HG02981 (cell line): ENCODE data around the gene EIF2B2.
A peak's percentile ranks its signal among the peaks of the same experiment; 100 is the strongest.

ENCODE experiments used
- ATAC-seq: cut with Tn5 transposase; IDR thresholded peaks from one replicate; pipeline ENCODE4 v1.9.1; 2021; ENCODE audit warnings: mild to moderate bottlenecking, moderate library complexity; ENCODE audit not compliant: unreplicated experiment

Gene EIF2B2

GRCh38 chr14:75002392-75003249 is at the start of gene EIF2B2:
Gene EIF2B2, plus strand, starts transcription at chr14:75002921. Its CDS starts 70 bp downstream, at chr14:75002991.
- peak; percentile 94 for ATAC-seq

- no peak for ATAC-seq
Measured at GRCh38 chr14:74953686-74954085, 49.0 kb upstream of the EIF2B2 start.

GRCh38 chr14:74954232-74954946 is 48.3 kb upstream of the EIF2B2 start:
- no peak for ATAC-seq

DNA sequence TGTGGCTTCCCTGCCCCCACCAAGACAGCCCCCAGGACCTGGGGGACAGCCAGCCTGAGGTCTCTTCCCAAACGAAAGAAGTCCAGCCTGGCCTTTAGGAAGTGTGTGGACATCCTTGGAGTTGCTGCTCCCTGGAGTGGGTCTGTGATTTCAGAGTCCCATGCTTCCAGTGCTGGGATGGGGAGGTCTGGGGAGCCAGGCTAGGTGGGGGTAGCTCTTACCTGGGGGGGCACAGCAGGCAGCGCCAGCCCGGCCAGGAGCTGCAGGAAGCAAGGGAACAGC is 47.8 kb upstream of the EIF2B2 start:
- ATAC-seq: no peak

GRCh38 chr14:74955229-74956026 is 47.3 kb upstream of the EIF2B2 start, which contains the start of gene PGF:
Gene PGF, minus strand, starts transcription at chr14:74955597. Its CDS starts 355 bp downstream, at chr14:74955242.
- ATAC-seq: no peak

DNA sequence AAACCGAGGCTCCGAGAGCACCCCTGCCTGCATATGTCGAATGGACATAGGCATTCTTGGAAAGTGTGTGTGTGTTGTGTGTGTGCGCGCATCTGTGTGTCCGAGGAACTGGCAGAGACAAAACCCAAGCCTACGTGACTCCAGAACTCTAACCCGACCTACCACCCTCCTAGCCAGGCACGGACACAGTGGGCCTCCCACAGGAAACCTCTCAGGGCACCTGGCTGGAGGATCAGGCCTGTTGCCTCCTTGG is 46.8 kb upstream of the EIF2B2 start:
- ATAC-seq: no peak

DNA sequence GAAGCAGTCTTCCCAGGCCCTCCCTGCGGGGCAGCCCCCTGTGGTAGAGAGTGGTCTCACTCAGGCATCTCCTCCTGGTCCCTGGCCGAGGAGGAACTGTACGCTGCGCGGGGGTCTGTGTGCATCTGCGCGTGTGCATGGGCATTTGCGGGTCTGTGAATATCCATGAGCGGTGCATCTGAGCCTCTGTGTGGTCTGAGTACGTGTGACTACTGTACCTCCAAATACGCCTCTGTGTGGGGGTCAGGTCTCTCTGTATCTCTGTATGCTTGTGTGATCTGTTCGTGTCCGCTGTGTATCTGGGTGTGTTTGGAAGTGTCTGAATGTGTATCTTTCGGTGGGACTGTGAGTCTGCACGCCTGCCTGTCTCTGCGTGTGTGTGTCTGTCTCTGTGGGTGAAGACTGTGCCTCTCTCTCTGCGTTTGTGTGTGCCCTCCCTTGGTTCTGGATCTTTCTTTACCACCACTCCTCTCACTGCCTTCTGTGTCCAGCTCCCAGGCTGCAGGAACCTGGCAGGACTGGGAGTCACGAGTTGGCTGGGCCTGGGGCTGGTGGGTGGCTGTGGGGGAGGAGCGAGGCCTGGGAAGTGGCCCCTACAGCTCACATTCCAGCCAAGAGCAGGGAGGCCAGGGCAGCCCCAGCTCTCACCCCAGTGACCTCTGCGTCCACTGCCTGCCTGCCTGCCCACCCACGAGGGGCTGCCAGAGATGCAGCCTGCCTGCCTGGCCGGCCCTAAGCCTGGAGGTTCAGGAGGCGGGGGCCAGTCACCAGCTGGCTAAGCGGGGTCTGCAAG is 46.2 kb upstream of the EIF2B2 start:
- ATAC-seq: no peak

DNA sequence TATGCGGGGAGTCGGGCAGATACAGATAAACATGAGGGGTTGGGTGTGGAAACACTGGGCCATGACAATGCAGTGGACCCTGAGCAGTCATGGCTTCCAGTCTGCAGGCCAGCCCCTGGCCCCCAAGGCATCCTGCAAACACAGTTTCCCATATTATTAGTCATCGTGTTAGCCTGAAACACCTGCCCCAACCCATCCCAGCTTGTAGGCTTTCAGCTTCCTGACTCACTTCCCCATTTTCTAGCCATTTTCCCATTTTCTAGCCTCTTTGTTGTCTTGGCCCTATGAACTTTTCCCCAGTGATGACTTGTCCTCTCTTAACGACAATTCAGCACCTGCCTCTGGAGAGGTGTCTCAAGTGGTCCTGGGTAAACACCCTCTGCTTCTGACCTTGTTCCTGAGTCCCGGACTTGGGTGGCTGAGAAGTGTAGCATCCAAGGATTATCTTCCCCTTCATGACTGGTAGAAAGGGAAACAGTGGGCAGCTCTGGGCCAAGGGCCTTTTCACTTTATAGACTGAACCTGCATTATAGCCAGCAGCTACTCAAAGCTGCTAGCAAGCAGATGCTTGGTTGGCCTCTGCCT is 43.0 kb upstream of the EIF2B2 start:
- ATAC-seq: no peak

DNA sequence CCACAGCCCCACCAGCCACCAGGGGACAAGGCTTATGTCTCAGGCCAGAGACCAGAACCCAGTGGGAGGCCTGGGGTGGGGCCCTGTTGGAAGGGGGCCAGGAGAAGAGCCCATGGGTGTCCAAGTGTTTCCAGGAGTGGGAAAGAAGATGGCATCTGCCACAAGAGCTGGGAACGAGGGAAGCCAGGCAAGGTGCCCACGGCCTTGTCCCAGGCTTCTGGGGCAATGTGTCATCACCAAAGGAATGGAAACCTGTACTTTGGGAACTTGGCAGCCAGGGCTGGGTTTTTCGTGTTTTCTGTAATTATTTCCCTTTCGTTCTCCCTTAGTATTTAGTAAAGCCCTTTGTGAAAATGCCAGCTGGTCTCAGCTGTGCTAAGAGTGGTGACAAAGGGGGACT is 42.0 kb upstream of the EIF2B2 start:
- ATAC-seq: no peak

- ATAC-seq: no peak
Measured at GRCh38 chr14:74961238-74961911, 41.3 kb upstream of the EIF2B2 start.

- no peak for ATAC-seq
Measured at GRCh38 chr14:74962046-74962445, 40.7 kb upstream of the EIF2B2 start.

GRCh38 chr14:74962493-74962892 is 40.2 kb upstream of the EIF2B2 start:
- ATAC-seq: no peak

- no peak for ATAC-seq
Measured at GRCh38 chr14:74963178-74963704, 39.5 kb upstream of the EIF2B2 start.

DNA sequence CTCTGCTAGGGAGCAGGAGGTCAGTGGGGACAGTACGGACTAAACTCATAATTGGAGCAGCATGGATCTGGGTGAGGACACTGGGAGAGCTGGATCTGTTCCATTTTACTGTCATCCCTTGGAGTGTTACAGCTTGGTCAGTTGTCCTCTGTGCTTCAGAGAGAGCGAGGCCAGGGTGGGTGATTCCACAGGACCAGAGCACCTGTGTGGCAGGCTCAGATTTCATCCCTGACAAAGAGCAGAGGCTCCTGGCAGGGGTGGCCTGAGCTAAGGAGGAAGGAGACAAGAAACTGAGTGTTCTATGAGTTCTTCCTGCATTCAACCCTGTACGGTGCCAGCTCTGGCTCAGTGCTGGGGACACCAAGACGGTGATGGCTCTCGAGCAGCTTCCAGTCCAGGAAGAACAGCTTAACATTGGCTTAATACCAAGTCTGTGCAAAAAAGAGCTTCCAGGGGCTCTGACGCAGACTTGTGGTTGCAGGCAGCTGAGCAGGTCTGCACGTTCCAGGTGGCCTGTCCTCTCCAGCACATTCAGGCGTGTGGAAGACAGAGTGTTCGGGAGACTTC is 38.9 kb upstream of the EIF2B2 start:
- ATAC-seq: no peak

DNA sequence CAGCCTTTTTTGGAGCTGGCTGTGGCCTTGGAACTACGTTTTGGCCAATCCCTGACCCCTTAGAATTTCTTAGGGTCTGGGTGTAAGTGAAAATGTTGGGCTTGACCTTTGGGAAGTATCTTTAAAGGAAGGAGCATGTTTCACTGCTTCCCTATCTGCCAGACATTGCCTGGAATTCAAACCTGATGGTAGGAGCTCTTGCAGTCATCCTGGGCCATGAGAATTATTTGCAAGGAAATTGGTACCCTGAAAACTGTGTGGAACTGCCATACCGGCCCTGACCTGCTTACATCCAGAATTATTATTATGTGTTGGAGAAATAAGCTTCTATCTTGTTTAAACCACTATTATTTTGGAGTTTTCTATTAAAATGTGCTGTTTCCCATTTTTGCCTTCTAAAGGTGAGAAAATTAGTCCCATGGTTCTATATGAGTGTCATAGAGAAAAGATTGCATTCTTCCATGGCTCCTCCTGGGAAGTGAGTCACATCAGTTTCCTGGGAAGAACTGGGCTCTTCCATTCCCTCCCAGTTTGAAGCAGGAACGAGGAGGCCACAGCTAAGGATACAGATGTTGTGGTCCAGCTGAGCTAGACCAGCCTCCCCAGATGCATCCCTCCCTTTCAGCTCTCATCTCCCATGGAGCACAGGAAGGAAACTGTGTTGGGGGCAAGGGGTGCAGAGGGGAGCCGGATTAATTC is 37.8 kb upstream of the EIF2B2 start:
- ATAC-seq: no peak

- ATAC-seq: no peak
Measured at GRCh38 chr14:74965486-74966153, 37.1 kb upstream of the EIF2B2 start.

- no peak for ATAC-seq
Measured at GRCh38 chr14:74968811-74969210, 33.9 kb upstream of the EIF2B2 start.

- ATAC-seq: no peak
Measured at GRCh38 chr14:74973003-74973653, 29.6 kb upstream of the EIF2B2 start.
